SK-N-SH (cell line): Measurements from ENCODE around the gene SPEM3. TPM values are rescaled to one million over a fixed set of nuclear protein-coding genes. Genes with fewer than 3 reads are reported as not detected.

Experiments used
- CTCF ChIA-PET: fragments of 300-600, 350-600 bp; formaldehyde crosslinking; extraction: SDS; loops from one replicate; lab custom pipeline; 2021; lab: Yijun Ruan, JAX
- POLR2A ChIA-PET: fragments of 350-600 bp; sonication (Branson Sonifier 250); formaldehyde crosslinking; extraction: SDS; loops from one replicate; lab custom pipeline; 2020; ENCODE audit warnings: antibody characterized with exemption, inconsistent platforms; lab: Yijun Ruan, JAX
- DNase-seq: peaks from one replicate; pipeline ENCODE4 v3.0.0; 2012
- H2AFZ ChIP-seq: fragments of 200-600 bp; sonication (generic); 2 replicates; pipeline ENCODE4 v1.8.1; 2016; ENCODE audit warnings: antibody characterized with exemption, mild to moderate bottlenecking, low read depth
- H3F3A ChIP-seq: fragments of 200-600 bp; sonication (generic); replicated peaks from 2 replicates; pipeline ENCODE3; 2016; ENCODE audit warnings: antibody characterized with exemption, mild to moderate bottlenecking; ENCODE audit not compliant: insufficient read depth
- H3K27ac ChIP-seq, 2 experiments: fragments of 200-500 bp in 1 of 2; fragments of 200-600 bp in 1 of 2; sonication (Bioruptor generic) in 1 of 2; sonication (generic), shearing (Covaris generic) in 1 of 2; 2 replicates each; pipeline versions ENCODE4 v1.5.1 to v1.6.1; 2014 to 2016; ENCODE audit warnings: low read depth in 2 of 2, inconsistent platforms in 1 of 2, low read length in 1 of 2, mild to moderate bottlenecking in 1 of 2, mixed read lengths in 1 of 2
- H3K27me3 ChIP-seq: fragments of 200-600 bp; sonication (generic), shearing (Covaris generic); 2 replicates; pipeline ENCODE4 v1.6.1; 2016; ENCODE audit warnings: mixed run types; ENCODE audit not compliant: insufficient read depth
- H3K36me3 ChIP-seq, 2 experiments: fragments of 200-500 bp in 1 of 2; fragments of 200-600 bp in 1 of 2; sonication (Bioruptor generic) in 1 of 2; sonication (generic) in 1 of 2; replicated peaks in 1 of 2; 2 replicates each; pipeline versions ENCODE3 to v1.5.1; 2014 to 2016; ENCODE audit warnings: low read length in 1 of 2, mild to moderate bottlenecking in 1 of 2; ENCODE audit not compliant: insufficient read depth in 2 of 2, control insufficient read depth in 1 of 2
- H3K4me1 ChIP-seq, 2 experiments: fragments of 200-500 bp in 1 of 2; fragments of 200-600 bp in 1 of 2; sonication (Bioruptor generic) in 1 of 2; sonication (generic), shearing (Covaris generic) in 1 of 2; 2 replicates each; pipeline versions ENCODE4 v1.5.1 to v1.6.1; 2014 to 2016; ENCODE audit warnings: low read depth in 1 of 2, low read length in 1 of 2, mixed run types in 1 of 2; ENCODE audit not compliant: insufficient read depth in 2 of 2, control insufficient read depth in 1 of 2
- H3K4me2 ChIP-seq: fragments of 200-600 bp; sonication (generic), shearing (Covaris generic); 2 replicates; pipeline ENCODE4 v1.6.1; 2017; ENCODE audit warnings: mixed run types
- H3K4me3 ChIP-seq, 2 experiments: fragments of 200-500 bp in 1 of 2; fragments of 200-600 bp in 1 of 2; sonication (Bioruptor generic) in 1 of 2; sonication (generic), shearing (Covaris generic) in 1 of 2; 2 replicates each; pipeline versions ENCODE4 v1.5.1 to v1.8.1; 2014 to 2016; ENCODE audit warnings: low read depth in 2 of 2, inconsistent platforms in 1 of 2, low read length in 1 of 2, mild to moderate bottlenecking in 1 of 2, mixed read lengths in 1 of 2, moderate library complexity in 1 of 2
- H3K79me2 ChIP-seq: fragments of 200-600 bp; sonication (generic); 2 replicates; pipeline ENCODE4 v1.8.1; 2017; ENCODE audit warnings: mild to moderate bottlenecking; ENCODE audit not compliant: insufficient read depth
- H3K9ac ChIP-seq: fragments of 200-600 bp; sonication (generic); 2 replicates; pipeline ENCODE4 v1.6.1; 2017; ENCODE audit warnings: mixed run types
- H3K9me2 ChIP-seq: fragments of 200-600 bp; sonication (generic); 2 replicates; pipeline ENCODE4 v1.6.1; 2017; ENCODE audit warnings: mixed run types
- H3K9me3 ChIP-seq: fragments of 200-600 bp; sonication (generic); 2 replicates; pipeline ENCODE4 v1.6.1; 2017; ENCODE audit warnings: mixed run types, mild to moderate bottlenecking, moderate library complexity
- H4K20me1 ChIP-seq: fragments of 200-600 bp; sonication (generic); 2 replicates; pipeline ENCODE4 v1.6.1; 2017; ENCODE audit warnings: mild to moderate bottlenecking, mixed run types; ENCODE audit not compliant: insufficient read depth
- EZH2phosphoT487 ChIP-seq: fragments of 200-600 bp; sonication (generic); IDR thresholded peaks from 2 replicates; pipeline ENCODE4 v1.6.1; 2017; ENCODE audit warnings: low read depth, mixed run types, mild to moderate bottlenecking, antibody characterized with exemption, moderate library complexity, borderline replicate concordance
- FOXJ3 ChIP-seq: sonication (generic); formaldehyde crosslinking; IDR thresholded peaks from 2 replicates; pipeline ENCODE4 v1.5.1; 2020; ENCODE audit warnings: mild to moderate bottlenecking, missing genetic modification reagents
- GATA2 ChIP-seq: sonication (generic); formaldehyde crosslinking; IDR thresholded peaks from 2 replicates; pipeline ENCODE4 v1.5.0; 2020; ENCODE audit warnings: mild to moderate bottlenecking, missing genetic modification reagents
- MAX ChIP-seq: IDR thresholded peaks from 2 replicates; pipeline ENCODE4 v1.4.0; 2012; ENCODE audit warnings: low read depth
- NFIC ChIP-seq: IDR thresholded peaks from 2 replicates; pipeline ENCODE4 v1.4.0; 2012; ENCODE audit warnings: borderline replicate concordance
- RAD21 ChIP-seq: IDR thresholded peaks from 2 replicates; pipeline ENCODE4 v1.6.1; 2012; ENCODE audit warnings: mild to moderate bottlenecking, low read length
- RFX5 ChIP-seq: IDR thresholded peaks from 2 replicates; pipeline ENCODE4 v1.6.1; 2012; ENCODE audit warnings: mild to moderate bottlenecking, improper control_type of control experiment, low read length
- TEAD4 ChIP-seq: IDR thresholded peaks from 2 replicates; pipeline ENCODE4 v1.4.0; 2012; ENCODE audit warnings: mild to moderate bottlenecking, borderline replicate concordance; ENCODE audit not compliant: insufficient read depth
- WGBS: methylation state at CpG from one replicate; pipeline ENCODE4 v1.1.6; 2017; ENCODE audit warnings: low lambda C conversion rate; 5-methylcytosine and 5-hydroxymethylcytosine counted together
- polyA plus RNA-seq, 3 experiments: library from polyadenylated mRNA; depleted of rRNA; stranded (reverse); fragments of >200 nt; gene quantifications; 2 replicates each; pipeline ENCODE4 v1.2.3, GENCODE V29; 2012

Gene SPEM3
- polyA plus RNA-seq, 1 of the 3 experiments (the other 2 are of a cell fraction) = not detected

GRCh38 chr17:7437369-7437863, 8.8 kb downstream of the SPEM3 start:
- no peak for DNase-seq
- Histone ChIP-seq H3K9ac (no peak overlapping the region), H3K4me1 (peaks cover 0 to 27% of the 10 kb centered on the region in 2 experiments; a peak in 1 of 4 replicates), H3F3A (peaks cover 14% of the 10 kb centered on the region), H3K27ac (no peak overlapping the region), H3K9me3 (no peaks in the 10 kb centered on the region), H3K4me2 (no peak overlapping the region), H4K20me1 (no peaks in the 10 kb centered on the region), H3K79me2 (peaks cover 7% of the 10 kb centered on the region; the same call in 1 of the 2 replicates), H3K4me3 (peak overlapping the region in 1 of 2 experiments; percentile 14; a peak in 1 of 4 replicates), H3K36me3 (peaks cover 0 to 4% of the 10 kb centered on the region in 2 experiments), H3K9me2 (no peaks in the 10 kb centered on the region), H2AFZ (no peak overlapping the region), H3K27me3 (no peaks in the 10 kb centered on the region)
- POLR2A ChIA-PET = interaction anchor here (1.0 to 1.9 kb wide), 3 partner anchors 33 to 81 kb away, joined by 3 to 11 read pairs (median 4); partner anchors contain the start of genes POLR2A and TMEM256
- WGBS = 86% methylated on average over 9 of the region's 31 CpGs
- TF ChIP-seq GATA2 (CRISPR knock-in tag) (no peak), EZH2phosphoT487 (no peak)
- CTCF ChIA-PET = interaction anchor here (0.8 to 3.9 kb wide), 29 partner anchors 9 to 622 kb away, joined by 3 to 27 read pairs (median 6); partner anchors contain the start of genes CHRNB1, NLGN2, POLR2A and SENP3

DNA sequence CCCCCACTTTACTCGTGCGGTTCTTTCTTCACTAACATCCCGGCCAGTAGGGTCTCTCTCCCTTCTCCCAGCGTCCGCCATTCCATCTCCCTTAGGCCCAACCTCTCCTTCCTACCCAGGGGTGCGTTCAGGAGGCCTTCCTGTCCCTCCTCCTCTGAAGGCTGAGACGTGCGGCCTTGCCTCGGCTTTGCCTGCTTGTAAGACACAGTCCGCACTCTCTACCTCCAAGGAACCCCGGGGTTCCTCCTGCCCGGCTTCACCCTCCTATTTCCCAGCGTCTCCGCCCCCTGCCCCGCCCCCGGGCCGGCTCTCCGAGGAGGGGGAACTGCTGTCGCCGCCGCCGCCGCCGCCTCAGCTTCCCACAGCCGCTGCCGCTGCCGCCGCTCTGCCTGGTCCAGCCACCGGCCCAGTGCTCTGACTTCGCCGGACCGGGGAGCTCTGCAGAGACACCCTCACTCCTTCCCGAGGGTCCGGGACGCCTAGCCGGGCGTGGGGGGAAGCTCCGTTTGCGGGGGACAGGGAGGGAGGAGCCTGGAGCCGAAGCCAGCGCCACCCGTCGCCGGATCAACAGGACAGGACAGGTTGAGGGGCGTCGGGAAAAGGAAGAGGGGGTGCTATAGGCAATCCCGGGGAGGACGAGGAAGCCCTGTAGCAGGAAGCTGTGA, 9.4 kb downstream of the SPEM3 start:
- Histone ChIP-seq H3K27me3 (no peaks in the 10 kb centered on the region), H3K9me2 (no peaks in the 10 kb centered on the region), H3K4me1 (peaks cover 0 to 27% of the 10 kb centered on the region in 2 experiments; a peak in 1 of 4 replicates), H3K27ac (no peak overlapping the region; a peak in 1 of 4 replicates), H4K20me1 (no peaks in the 10 kb centered on the region), H3K4me3 (no peak overlapping the region), H3K36me3 (peaks cover 0 to 4% of the 10 kb centered on the region in 2 experiments), H3K9ac (no peak overlapping the region), H3K79me2 (peaks cover 7% of the 10 kb centered on the region; the same call in 1 of the 2 replicates), H3K9me3 (no peaks in the 10 kb centered on the region), H3K4me2 (no peak overlapping the region), H2AFZ (no peak overlapping the region), H3F3A (peaks cover 14% of the 10 kb centered on the region)
- DNase-seq = no peak
- ChIA-PET CTCF (interaction anchor here (0.9 to 3.9 kb wide), 12 partner anchors 10 to 123 kb away, joined by 3 to 27 read pairs (median 7); partner anchors contain the start of genes NLGN2, POLR2A, SENP3 and TMEM95), POLR2A (interaction anchor here (1.9 kb wide), 1 partner anchor 46 kb away, joined by 11 read pairs; the partner anchor contains the start of gene POLR2A)
- 93% methylated on average over 48 of the region's 48 CpGs for WGBS
- no peak for TF ChIP-seq FOXJ3
- no peak for TF ChIP-seq MAX
- no peak for TF ChIP-seq RFX5
- TF ChIP-seq RAD21 = no peak
- TF ChIP-seq TEAD4 = no peak
- no peak for TF ChIP-seq NFIC
